ENCODE results near the gene GPA33. TPM values are rescaled to one million over a fixed set of nuclear protein-coding genes. Genes with fewer than 3 reads are reported as not detected.

The GPA33 gene
- total and polyA plus RNA-seq, 12 donors, result 0.03 to 0.79 (median 0.21) TPM; not detected in 6

- TF ChIP-seq CTCF (IDR thresholded peaks at IDR 0.05) (no peak), POLR2A (IDR thresholded peaks at IDR 0.05) (no peak)
- Histone ChIP-seq H3K4me1 (replicated peaks in 1 of 2) (no peaks in the 10 kb centered on the region), H3K27ac (no peak overlapping the region), H3K4me3 (no peak overlapping the region), H3K36me3 (replicated peaks in 1 of 2) (no peaks in the 10 kb centered on the region), H3K27me3 (peaks cover under 1% of the 10 kb centered on the region), H3K9me3 (replicated peaks in 1 of 3) (no peaks in the 10 kb centered on the region)
- DNase-seq, result no peak
- intact Hi-C loops (cut with DNase I), result no loop called here
- WGBS, 4 donors, result 35 to 43% (median 40%) methylated on average over 12 of the region's 12 CpGs
Measured at GRCh38 chr1:167105271-167106118, 15.3 kb upstream of the GPA33 start.

- Histone ChIP-seq H3K4me3 (no peak overlapping the region), H3K27ac (no peak overlapping the region), H3K9me3 (replicated peaks in 1 of 3) (no peaks in the 10 kb centered on the region), H3K36me3 (replicated peaks in 1 of 2) (no peaks in the 10 kb centered on the region), H3K27me3 (peaks cover 10% of the 10 kb centered on the region), H3K4me1 (replicated peaks in 1 of 2) (no peaks in the 10 kb centered on the region)
- intact Hi-C loops (cut with DNase I), result no loop called here
- WGBS, 4 donors, result 53 to 63% (median 59%) methylated on average over 6 of the region's 6 CpGs
- DNase-seq, result no peak
- TF ChIP-seq POLR2A (IDR thresholded peaks at IDR 0.05) (no peak), CTCF (IDR thresholded peaks at IDR 0.05) (no peak)
Measured at GRCh38 chr1:167104256-167104633, 14.1 kb upstream of the GPA33 start.

- intact Hi-C loops (cut with DNase I), result no loop called here
- no peak overlapping the region for H3K27ac ChIP-seq
- H3K4me1 ChIP-seq (replicated peaks in 1 of 2), result no peaks in the 10 kb centered on the region
- 72 to 79% (median 75%) methylated on average over 5 of the region's 5 CpGs for WGBS, 4 donors
- H3K4me3 ChIP-seq, result no peak overlapping the region
- H3K36me3 ChIP-seq (replicated peaks in 1 of 2), result no peaks in the 10 kb centered on the region
- peaks cover 10% of the 10 kb centered on the region for H3K27me3 ChIP-seq
- no peak for DNase-seq
- H3K9me3 ChIP-seq (replicated peaks in 1 of 3), result no peaks in the 10 kb centered on the region
- no peak for TF ChIP-seq POLR2A (IDR thresholded peaks at IDR 0.05)
- no peak for TF ChIP-seq CTCF (IDR thresholded peaks at IDR 0.05)
Measured at GRCh38 chr1:167102906-167103573, 12.9 kb upstream of the GPA33 start.

GRCh38 chr1:167101754-167102153 lies 11.6 kb upstream of the GPA33 start:
- WGBS, 4 donors, result 64 to 78% (median 77%) methylated on average over 2 of the region's 2 CpGs
- H3K27ac ChIP-seq, result no peak overlapping the region
- no peaks in the 10 kb centered on the region for H3K9me3 ChIP-seq (replicated peaks in 1 of 3)
- H3K4me1 ChIP-seq (replicated peaks in 1 of 2), result no peaks in the 10 kb centered on the region
- intact Hi-C loops (cut with DNase I), result no loop called here
- H3K36me3 ChIP-seq (replicated peaks in 1 of 2), result no peaks in the 10 kb centered on the region
- H3K27me3 ChIP-seq, result peaks cover 10% of the 10 kb centered on the region
- H3K4me3 ChIP-seq, result no peak overlapping the region
- no peak for TF ChIP-seq POLR2A (IDR thresholded peaks at IDR 0.05)
- TF ChIP-seq CTCF (IDR thresholded peaks at IDR 0.05), result no peak
- DNase-seq, result no peak
